ENCODE data around the gene TUBG2. TPM values are rescaled to one million over a fixed set of nuclear protein-coding genes. Genes with fewer than 3 reads are reported as not detected.

Gene TUBG2
- total RNA-seq, 1 experiment from 2014 or later: 20.4 TPM

- Histone ChIP-seq H2BK20ac (ENCODE audit: low read depth, low read length, poor library complexity, severe bottlenecking) (no peak overlapping the region), H4K91ac (ENCODE audit: insufficient read length, low read depth, low read length) (no peak overlapping the region), H3K9me3 (ENCODE audit: control insufficient read depth, low read depth, low read length) (no peaks in the 10 kb centered on the region), H2BK15ac (ENCODE audit: low read depth, low read length) (no peak overlapping the region), H4K20me1 (ENCODE audit: control insufficient read depth, insufficient read depth, insufficient read length) (no peaks in the 10 kb centered on the region), H3K4ac (ENCODE audit: low read depth, low read length) (no peak overlapping the region), H3K23ac (ENCODE audit: insufficient read length, low read depth, low read length) (no peak overlapping the region), H3K18ac (ENCODE audit: insufficient read length, low read depth, low read length) (no peak overlapping the region), H2BK120ac (ENCODE audit: low read depth, low read length, poor library complexity, severe bottlenecking) (no peak overlapping the region), H2AFZ (ENCODE audit: low read length) (no peak overlapping the region), H3K79me2 (ENCODE audit: insufficient read depth, low read length) (no peaks in the 10 kb centered on the region), H2BK12ac (ENCODE audit: insufficient read length, low read depth, low read length) (no peak overlapping the region), H2BK5ac (ENCODE audit: insufficient read length, low read length) (no peak overlapping the region), H4K5ac (ENCODE audit: insufficient read length, low read depth, low read length) (no peak overlapping the region), H2AK5ac (ENCODE audit: insufficient read length, low read length) (no peak overlapping the region), H3K56ac (ENCODE audit: insufficient read length, low read depth, low read length) (no peak overlapping the region), H3K27me3 (ENCODE audit: insufficient read depth, low read length) (no peaks in the 10 kb centered on the region), H4K8ac (replicated peaks; ENCODE audit: insufficient read length, low read depth, low read length) (no peak overlapping the region), H3K4me2 (ENCODE audit: insufficient read depth, insufficient read length, low read length) (no peak overlapping the region), H3K23me2 (ENCODE audit: insufficient read length, low read depth, low read length, poor library complexity, severe bottlenecking) (no peaks in the 10 kb centered on the region), H3T11ph (ENCODE audit: low read length) (no peak overlapping the region), H3K14ac (ENCODE audit: insufficient read depth, low read length) (no peak overlapping the region), H3K79me1 (ENCODE audit: insufficient read depth, low read depth, low read length, poor library complexity, severe bottlenecking) (no peaks in the 10 kb centered on the region), H3K9ac (ENCODE audit: extremely low read depth, insufficient read length, low read length) (no peak overlapping the region), H3K4me1 (ENCODE audit: insufficient read depth, low read length) (no peaks in the 10 kb centered on the region), H3K27ac (ENCODE audit: insufficient read length, low read depth, low read length) (no peak overlapping the region)
- Mint-ChIP-seq H3K4me3 (no peak overlapping the region), H3K27me3 (ENCODE audit: low read depth) (peaks cover 3% of the 10 kb centered on the region; the same call in 1 of the 2 replicates), H3K4me1 (peaks cover 8 to 9% of the 10 kb centered on the region in 2 experiments), H3K36me3 (ENCODE audit: insufficient read depth in 1 of 3, low read depth in 3 of 3) (no peaks in the 10 kb centered on the region), H3K27ac (no peak overlapping the region), H3K9me3 (no peaks in the 10 kb centered on the region)
- no CpG with 5 or more reads among the region's 4 CpGs for WGBS (ENCODE audit: extremely low coverage, insufficient read length, low lambda C conversion rate)
- no peak for DNase-seq
- TF ChIP-seq, protein P1, sequence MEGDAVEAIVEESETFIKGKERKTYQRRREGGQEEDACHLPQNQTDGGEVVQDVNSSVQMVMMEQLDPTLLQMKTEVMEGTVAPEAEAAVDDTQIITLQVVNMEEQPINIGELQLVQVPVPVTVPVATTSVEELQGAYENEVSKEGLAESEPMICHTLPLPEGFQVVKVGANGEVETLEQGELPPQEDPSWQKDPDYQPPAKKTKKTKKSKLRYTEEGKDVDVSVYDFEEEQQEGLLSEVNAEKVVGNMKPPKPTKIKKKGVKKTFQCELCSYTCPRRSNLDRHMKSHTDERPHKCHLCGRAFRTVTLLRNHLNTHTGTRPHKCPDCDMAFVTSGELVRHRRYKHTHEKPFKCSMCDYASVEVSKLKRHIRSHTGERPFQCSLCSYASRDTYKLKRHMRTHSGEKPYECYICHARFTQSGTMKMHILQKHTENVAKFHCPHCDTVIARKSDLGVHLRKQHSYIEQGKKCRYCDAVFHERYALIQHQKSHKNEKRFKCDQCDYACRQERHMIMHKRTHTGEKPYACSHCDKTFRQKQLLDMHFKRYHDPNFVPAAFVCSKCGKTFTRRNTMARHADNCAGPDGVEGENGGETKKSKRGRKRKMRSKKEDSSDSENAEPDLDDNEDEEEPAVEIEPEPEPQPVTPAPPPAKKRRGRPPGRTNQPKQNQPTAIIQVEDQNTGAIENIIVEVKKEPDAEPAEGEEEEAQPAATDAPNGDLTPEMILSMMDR (conservative IDR thresholded peaks at IDR 0.05): no peak
These were observed 19.0 kb upstream of the TUBG2 start for GRCh38 chr17:42640121-42640520.

Data from H9 (cell line).